ENCODE measurements around the gene AUNIP.

The AUNIP gene

DNA sequence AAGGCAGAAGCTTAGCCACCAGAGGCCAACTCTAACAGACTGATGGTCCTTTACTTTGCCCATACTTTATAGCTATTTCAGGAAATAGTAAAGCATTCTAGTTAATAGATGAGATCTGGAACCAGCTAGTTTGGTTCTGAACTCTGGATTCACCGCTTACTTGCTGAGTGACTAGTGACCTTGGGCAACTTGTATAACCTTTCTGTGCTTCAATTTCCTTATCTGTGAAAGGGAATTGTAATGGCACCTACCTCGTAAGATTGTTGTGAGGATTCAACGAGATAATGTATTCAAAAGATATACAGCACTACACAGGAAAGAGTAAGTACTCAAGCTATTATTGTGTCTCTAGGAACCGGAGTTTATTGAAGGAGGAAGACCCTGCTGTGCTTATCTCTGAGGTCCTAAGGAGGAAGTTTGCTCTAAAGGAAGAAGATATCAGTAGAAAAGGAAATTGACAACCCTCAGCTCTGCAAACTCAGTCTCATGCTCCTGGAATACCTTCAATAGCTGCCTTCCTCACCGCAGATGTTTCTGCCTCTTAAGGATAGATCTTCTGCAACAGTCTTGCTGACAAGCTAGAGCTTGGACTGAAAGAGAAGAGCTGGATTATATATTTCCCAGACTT lies 27.6 kb downstream of the AUNIP start:
- TF ChIP-seq, protein P1, sequence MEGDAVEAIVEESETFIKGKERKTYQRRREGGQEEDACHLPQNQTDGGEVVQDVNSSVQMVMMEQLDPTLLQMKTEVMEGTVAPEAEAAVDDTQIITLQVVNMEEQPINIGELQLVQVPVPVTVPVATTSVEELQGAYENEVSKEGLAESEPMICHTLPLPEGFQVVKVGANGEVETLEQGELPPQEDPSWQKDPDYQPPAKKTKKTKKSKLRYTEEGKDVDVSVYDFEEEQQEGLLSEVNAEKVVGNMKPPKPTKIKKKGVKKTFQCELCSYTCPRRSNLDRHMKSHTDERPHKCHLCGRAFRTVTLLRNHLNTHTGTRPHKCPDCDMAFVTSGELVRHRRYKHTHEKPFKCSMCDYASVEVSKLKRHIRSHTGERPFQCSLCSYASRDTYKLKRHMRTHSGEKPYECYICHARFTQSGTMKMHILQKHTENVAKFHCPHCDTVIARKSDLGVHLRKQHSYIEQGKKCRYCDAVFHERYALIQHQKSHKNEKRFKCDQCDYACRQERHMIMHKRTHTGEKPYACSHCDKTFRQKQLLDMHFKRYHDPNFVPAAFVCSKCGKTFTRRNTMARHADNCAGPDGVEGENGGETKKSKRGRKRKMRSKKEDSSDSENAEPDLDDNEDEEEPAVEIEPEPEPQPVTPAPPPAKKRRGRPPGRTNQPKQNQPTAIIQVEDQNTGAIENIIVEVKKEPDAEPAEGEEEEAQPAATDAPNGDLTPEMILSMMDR (IDR thresholded peaks at IDR 0.05; ENCODE audit: insufficient read depth, low read depth, low read length, missing control alignments) = no peak
- DNase-seq (ENCODE audit: low read depth) = no peak
- no peak overlapping the region for H3K4me3 ChIP-seq (ENCODE audit: low read length)

DNA sequence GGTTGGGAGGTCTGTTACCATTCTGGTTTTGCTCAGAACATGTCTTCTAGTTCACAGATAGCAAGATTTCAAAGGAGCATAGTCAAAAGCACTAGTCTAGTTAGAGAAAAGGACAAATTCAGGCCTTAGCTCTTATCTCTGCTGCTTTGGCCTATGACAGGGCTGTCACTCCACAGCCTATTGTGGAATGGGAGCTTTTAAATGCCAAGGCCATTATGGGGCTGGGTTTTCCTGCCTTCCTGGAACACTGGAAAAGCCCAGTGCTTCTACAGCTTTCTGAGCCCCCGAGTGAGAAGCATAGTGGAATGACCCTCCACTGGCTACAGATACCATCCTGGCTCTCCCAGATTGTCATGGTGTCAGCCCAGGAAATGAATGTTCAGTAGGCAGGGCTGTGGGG lies 30.2 kb downstream of the AUNIP start:
- H3K4me3 ChIP-seq (ENCODE audit: low read length) = no peak overlapping the region
- TF ChIP-seq, protein P1 (IDR thresholded peaks at IDR 0.05; ENCODE audit: insufficient read depth, low read depth, low read length, missing control alignments) = no peak

DNA sequence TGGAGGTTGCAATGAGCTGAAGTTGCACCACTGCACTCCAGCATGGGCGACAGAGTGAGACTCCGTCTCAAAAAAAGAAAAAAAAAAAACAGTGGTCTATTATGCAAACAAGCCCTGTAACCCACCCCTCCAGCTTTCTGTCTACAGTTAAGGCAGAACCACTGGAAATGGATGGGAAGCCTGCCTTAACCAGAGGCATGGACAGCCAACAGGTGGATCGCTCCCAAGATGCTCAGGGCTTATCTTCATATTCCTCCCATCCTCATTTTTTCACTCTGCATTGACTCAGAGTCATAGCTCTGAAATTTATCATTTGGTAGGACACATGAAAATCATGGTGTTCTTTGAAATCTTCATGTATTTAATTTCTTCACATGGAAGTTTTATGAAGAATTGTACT lies 30.8 kb downstream of the AUNIP start:
- no peak overlapping the region for H3K4me3 ChIP-seq (ENCODE audit: low read length)
- DNase-seq (ENCODE audit: low read depth) = no peak
- TF ChIP-seq, protein P1 (IDR thresholded peaks at IDR 0.05; ENCODE audit: insufficient read depth, low read depth, low read length, missing control alignments) = no peak

More for the DNA sequence above, 30.2 kb downstream of the AUNIP start:
- DNase-seq (ENCODE audit: low read depth) = no peak

DNA sequence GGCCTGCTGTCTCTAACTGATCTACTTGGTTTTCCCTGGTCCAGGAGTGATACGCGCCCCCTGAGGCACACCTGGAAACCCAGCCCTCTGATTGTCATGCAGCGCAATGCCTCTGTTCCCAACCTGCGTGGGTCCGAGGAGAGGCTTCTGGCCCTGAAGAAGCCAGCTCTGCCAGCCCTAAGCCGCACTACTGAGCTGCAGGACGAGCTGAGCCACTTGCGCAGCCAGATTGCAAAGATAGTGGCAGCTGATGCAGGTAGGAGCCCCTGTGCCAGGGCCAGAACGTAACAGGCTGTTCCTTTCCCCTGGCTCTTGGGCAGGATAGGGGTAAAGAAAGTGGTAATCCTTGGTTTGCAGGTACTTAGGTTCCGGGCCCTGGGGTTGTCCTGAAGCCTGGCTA lies 32.7 kb downstream of the AUNIP start:
- TF ChIP-seq, protein P1 (IDR thresholded peaks at IDR 0.05; ENCODE audit: insufficient read depth, low read depth, low read length, missing control alignments) = no peak
- DNase-seq (ENCODE audit: low read depth) = no peak
- H3K4me3 ChIP-seq (ENCODE audit: low read length) = no peak overlapping the region

DNA sequence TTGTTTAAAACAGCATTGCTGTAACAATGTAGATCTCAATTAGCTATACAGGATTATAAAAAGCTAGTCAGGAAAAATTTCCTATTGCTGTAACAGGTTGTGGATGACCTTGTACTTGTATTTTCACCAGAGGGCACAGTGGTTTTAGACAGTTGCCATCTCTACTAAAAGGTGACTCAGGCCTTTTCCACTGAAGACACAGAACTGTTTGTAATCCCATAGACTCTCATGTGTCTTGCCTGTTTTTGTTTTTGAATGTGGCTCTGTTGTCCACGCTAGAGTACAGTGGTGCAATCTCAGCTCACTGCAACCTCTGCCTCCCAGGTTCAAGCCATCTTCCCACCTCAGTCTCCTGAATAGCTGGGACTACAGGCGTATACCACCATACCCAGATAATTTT lies 33.7 kb downstream of the AUNIP start:
- DNase-seq (ENCODE audit: low read depth) = no peak
- H3K4me3 ChIP-seq (ENCODE audit: low read length) = no peak overlapping the region
- TF ChIP-seq, protein P1 (IDR thresholded peaks at IDR 0.05; ENCODE audit: insufficient read depth, low read depth, low read length, missing control alignments) = no peak

DNA sequence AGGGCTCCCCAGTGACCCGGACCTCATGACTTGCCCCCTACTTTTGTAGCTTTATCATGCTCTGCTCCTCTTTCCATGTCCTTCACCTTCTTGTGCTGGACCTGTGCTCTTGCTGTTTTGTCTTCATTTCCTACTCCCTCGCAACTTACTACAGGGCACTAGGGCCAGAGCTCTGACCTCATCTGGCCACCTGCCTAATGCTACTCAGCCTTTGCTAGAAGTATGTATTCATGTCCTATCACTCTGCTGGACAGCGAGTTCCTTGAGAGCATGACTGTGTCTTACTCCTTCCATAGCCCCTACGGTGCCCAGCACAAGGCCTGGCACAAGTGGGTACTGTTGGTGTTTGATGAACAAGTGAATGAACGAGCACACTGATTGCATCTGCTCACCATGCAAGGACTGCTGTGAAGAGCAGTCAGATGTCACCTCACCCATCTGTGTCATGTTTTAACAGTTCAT lies 37.6 kb downstream of the AUNIP start:
- no peak for DNase-seq (ENCODE audit: low read depth)

More for the DNA sequence above, 37.6 kb downstream of the AUNIP start:
- TF ChIP-seq, protein P1 (IDR thresholded peaks at IDR 0.05; ENCODE audit: insufficient read depth, low read depth, low read length, missing control alignments) = no peak
- peak overlapping the region; percentile 84 for H3K4me3 ChIP-seq (ENCODE audit: low read length)

Measured in epithelial cell of esophagus (primary cell).